DOHH2 (cell line): ENCODE results near the gene TTC19.

Experiments used
- H3F3A ChIP-seq: fragments of 200-600 bp; sonication (generic), shearing (Covaris generic); 2 replicates; pipeline ENCODE4 v1.6.0; 2016; ENCODE audit warnings: antibody characterized with exemption, mild to moderate bottlenecking; ENCODE audit not compliant: control insufficient read depth, insufficient read depth
- H3K27ac ChIP-seq: fragments of 200-600 bp; sonication (generic); 2 replicates; pipeline ENCODE4 v1.5.1; 2014; ENCODE audit warnings: low read depth, mild to moderate bottlenecking, low read length, moderate library complexity
- H3K27me3 ChIP-seq: fragments of 200-600 bp; sonication (generic); 2 replicates; pipeline ENCODE4 v1.6.1; 2014; ENCODE audit warnings: mild to moderate bottlenecking, low read length, mixed read lengths; ENCODE audit not compliant: control insufficient read depth
- H3K36me3 ChIP-seq: fragments of 200-600 bp; sonication (generic); 2 replicates; pipeline ENCODE4 v1.6.1; 2014; ENCODE audit warnings: mild to moderate bottlenecking, low read length, moderate library complexity, mixed read lengths; ENCODE audit not compliant: control insufficient read depth
- H3K4me1 ChIP-seq: fragments of 200-600 bp; sonication (generic); 2 replicates; pipeline ENCODE4 v1.6.1; 2014; ENCODE audit warnings: mild to moderate bottlenecking, low read length, mixed read lengths; ENCODE audit not compliant: control insufficient read depth
- H3K4me2 ChIP-seq: fragments of 200-600 bp; sonication (generic); 2 replicates; pipeline ENCODE4 v1.6.0; 2014; ENCODE audit warnings: mild to moderate bottlenecking, low read length, moderate library complexity
- H3K4me3 ChIP-seq: fragments of 200-600 bp; sonication (generic); 2 replicates; pipeline ENCODE4 v1.5.1; 2014; ENCODE audit warnings: mild to moderate bottlenecking, low read length, mixed read lengths
- H3K79me2 ChIP-seq: fragments of 200-600 bp; sonication (generic); 2 replicates; pipeline ENCODE4 v1.6.1; 2014; ENCODE audit warnings: mild to moderate bottlenecking, low read length, mixed read lengths; ENCODE audit not compliant: control insufficient read depth
- H3K9me2 ChIP-seq: fragments of 200-600 bp; sonication (generic); replicated peaks from 2 replicates; pipeline ENCODE4 v1.6.1; 2014; ENCODE audit warnings: mild to moderate bottlenecking, low read length, mixed read lengths; ENCODE audit not compliant: control insufficient read depth
- H3K9me3 ChIP-seq: fragments of 200-600 bp; sonication (generic); 2 replicates; pipeline ENCODE4 v1.6.1; 2014; ENCODE audit warnings: antibody characterized with exemption, low read length, mixed read lengths; ENCODE audit not compliant: control insufficient read depth, insufficient read depth
- H4K20me1 ChIP-seq: fragments of 200-600 bp; sonication (generic); 2 replicates; pipeline ENCODE4 v1.6.0; 2014; ENCODE audit warnings: low read depth, mild to moderate bottlenecking, antibody characterized with exemption, low read length, moderate library complexity; ENCODE audit not compliant: control insufficient read depth, insufficient read depth
- CTCF ChIP-seq: fragments of 200-600 bp; sonication (generic); IDR thresholded peaks from one replicate; pipeline ENCODE4 v1.5.1; 2014; ENCODE audit warnings: antibody characterized with exemption, mild to moderate bottlenecking, low read depth, low read length; ENCODE audit not compliant: poor library complexity, severe bottlenecking
- EZH2phosphoT487 ChIP-seq: fragments of 200-600 bp; sonication (generic); IDR thresholded peaks from 2 replicates; pipeline ENCODE4 v1.6.1; 2017; ENCODE audit warnings: borderline replicate concordance, mild to moderate bottlenecking, antibody characterized with exemption, low read length, moderate library complexity, mixed read lengths

The TTC19 gene

GRCh38 chr17:15957206-15957605 is 42.4 kb upstream of the TTC19 start:
- H3K4me1 ChIP-seq, result no peaks in the 10 kb centered on the region
- peaks cover 6% of the 10 kb centered on the region; the same call in 1 of the 2 replicates for H3K27me3 ChIP-seq
- H3K4me2 ChIP-seq, result no peak overlapping the region
- no peaks in the 10 kb centered on the region for H3K36me3 ChIP-seq
- H3F3A ChIP-seq, result no peaks in the 10 kb centered on the region
- H3K79me2 ChIP-seq, result no peaks in the 10 kb centered on the region
- H3K27ac ChIP-seq, result no peak overlapping the region
- TF ChIP-seq CTCF (no peak), EZH2phosphoT487 (no peak)
- H3K4me3 ChIP-seq, result no peak overlapping the region
- H3K9me3 ChIP-seq, result no peaks in the 10 kb centered on the region
- no peaks in the 10 kb centered on the region for H4K20me1 ChIP-seq
- no peaks in the 10 kb centered on the region for H3K9me2 ChIP-seq

GRCh38 chr17:15957608-15958307 is 41.9 kb upstream of the TTC19 start:
- TF ChIP-seq EZH2phosphoT487, result no peak
- no peak for TF ChIP-seq CTCF
- H3K4me2 ChIP-seq, result no peak overlapping the region
- H3K4me3 ChIP-seq, result no peak overlapping the region
- peaks cover 6% of the 10 kb centered on the region; the same call in 1 of the 2 replicates for H3K27me3 ChIP-seq
- H3K9me3 ChIP-seq, result no peaks in the 10 kb centered on the region
- no peaks in the 10 kb centered on the region for H3K4me1 ChIP-seq
- H3K36me3 ChIP-seq, result no peaks in the 10 kb centered on the region
- H3K27ac ChIP-seq, result no peak overlapping the region
- no peaks in the 10 kb centered on the region for H3F3A ChIP-seq
- H3K79me2 ChIP-seq, result no peaks in the 10 kb centered on the region
- H3K9me2 ChIP-seq, result no peaks in the 10 kb centered on the region
- H4K20me1 ChIP-seq, result no peaks in the 10 kb centered on the region

GRCh38 chr17:15958484-15958854 is 41.2 kb upstream of the TTC19 start:
- H3K36me3 ChIP-seq, result no peaks in the 10 kb centered on the region
- peaks cover 6% of the 10 kb centered on the region; the same call in 1 of the 2 replicates for H3K27me3 ChIP-seq
- H3K27ac ChIP-seq, result no peak overlapping the region
- H3K79me2 ChIP-seq, result no peaks in the 10 kb centered on the region
- no peaks in the 10 kb centered on the region for H3K9me2 ChIP-seq
- no peak overlapping the region for H3K4me3 ChIP-seq
- no peak for TF ChIP-seq EZH2phosphoT487
- TF ChIP-seq CTCF, result no peak
- no peaks in the 10 kb centered on the region for H4K20me1 ChIP-seq
- no peaks in the 10 kb centered on the region for H3F3A ChIP-seq
- H3K9me3 ChIP-seq, result no peaks in the 10 kb centered on the region
- H3K4me1 ChIP-seq, result no peaks in the 10 kb centered on the region
- H3K4me2 ChIP-seq, result no peak overlapping the region
